Activated CD8-positive, alpha-beta T cell treated with anti-CD3 and anti-CD28 coated beads for 36 hours (primary cell): ENCODE measurements around the gene CLN6. TPM values are rescaled to one million over a fixed set of nuclear protein-coding genes. Genes with fewer than 3 reads are reported as not detected.
"Not testable (repeated sequence)": the region's sequence is repeated elsewhere in the genome, so short reads cannot be mapped to it uniquely, and the experiment has no call there.

Experiments
- ATAC-seq: fragments of 200-7000 bp; cut with Tn5 transposase; one replicate; pipeline ENCODE4 v1.10.0; 2021; ENCODE audit warnings: mild to moderate bottlenecking, moderate library complexity
- CTCF ChIA-PET: fragments of 350-600 bp; sonication (Branson Sonifier 250); formaldehyde crosslinking; loops from one replicate; lab custom pipeline; 2021; ENCODE audit warnings: antibody characterized with exemption; lab: Charles Lee
- POLR2A ChIA-PET: fragments of 350-600 bp; sonication (Branson Sonifier 250); formaldehyde crosslinking; loops from one replicate; lab custom pipeline; 2021; ENCODE audit warnings: antibody characterized with exemption; lab: Charles Lee
- DNase-seq: peaks from one replicate; pipeline ENCODE4 v3.0.0-alpha.2; 2020
- H3K27ac Mint-ChIP-seq: one replicate; pipeline ENCODE4 v1.8.0; 2021; ENCODE audit warnings: mild to moderate bottlenecking, mixed read lengths
- H3K27me3 Mint-ChIP-seq: one replicate; pipeline ENCODE4 v1.8.0; 2021; ENCODE audit warnings: mixed read lengths
- H3K36me3 Mint-ChIP-seq: one replicate; pipeline ENCODE4 v1.8.0; 2021; ENCODE audit warnings: low read depth, mixed read lengths
- H3K4me1 Mint-ChIP-seq: one replicate; pipeline ENCODE4 v1.8.0; 2021; ENCODE audit warnings: low read depth, mixed read lengths
- H3K4me3 Mint-ChIP-seq: one replicate; pipeline ENCODE4 v1.8.0; 2021; ENCODE audit warnings: mild to moderate bottlenecking, moderate library complexity, mixed read lengths
- H3K9me3 Mint-ChIP-seq: one replicate; pipeline ENCODE4 v1.8.0; 2021; ENCODE audit warnings: mixed read lengths
- intact Hi-C: fragments of 100-400 bp; cut with micrococcal nuclease; formaldehyde crosslinking; loops from one replicate; pipeline ENCODE4 v1.10.0; 2022
- total RNA-seq, 2 experiments: library from RNA; stranded (reverse); gene quantifications; one replicate each; pipeline ENCODE4 v1.2.3, GENCODE V29; 2021
- TF ChIP-seq, protein P1 (sequence below): fragments of 200-600 bp; IDR thresholded peaks from one replicate; pipeline ENCODE4 v1.8.0; 2022; ENCODE audit warnings: antibody characterized with exemption, mild to moderate bottlenecking

The CLN6 gene
- total RNA-seq, 2 experiments from 2014 or later, result 43.1 to 47.2 TPM

DNA sequence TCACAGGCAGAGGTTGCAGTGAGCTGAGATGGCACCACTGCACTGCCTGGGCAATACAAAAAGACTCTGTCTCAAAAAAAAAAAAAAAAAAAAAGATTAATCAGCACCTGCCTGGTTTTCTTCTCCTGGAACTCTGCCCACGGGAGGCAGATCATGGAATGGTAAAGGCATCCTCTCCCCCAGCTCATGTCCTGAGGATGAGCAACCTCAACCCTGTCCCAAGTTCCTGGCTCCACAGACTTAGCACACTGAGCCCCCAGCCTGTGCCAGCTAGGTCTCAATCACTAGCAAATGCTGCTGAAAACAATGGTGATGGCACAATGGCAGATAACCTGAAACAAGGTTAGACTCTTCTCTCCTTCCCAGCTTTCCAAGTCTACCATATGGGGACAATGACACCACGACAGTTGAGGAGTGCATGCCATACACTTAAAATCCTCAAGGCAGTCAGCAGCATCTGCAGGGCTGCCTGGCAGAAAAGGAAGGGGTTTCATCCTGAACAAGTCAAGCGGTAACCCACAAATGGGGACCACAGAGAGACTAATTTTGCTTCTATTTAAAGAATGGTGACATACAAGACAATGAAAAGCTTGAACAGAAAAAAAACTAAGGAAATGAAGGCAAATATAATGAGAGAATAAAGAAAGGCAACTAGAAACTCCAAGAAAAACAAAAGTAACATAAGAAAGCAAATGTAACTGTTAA is 4.8 kb downstream of the CLN6 start:
- TF ChIP-seq, protein P1, sequence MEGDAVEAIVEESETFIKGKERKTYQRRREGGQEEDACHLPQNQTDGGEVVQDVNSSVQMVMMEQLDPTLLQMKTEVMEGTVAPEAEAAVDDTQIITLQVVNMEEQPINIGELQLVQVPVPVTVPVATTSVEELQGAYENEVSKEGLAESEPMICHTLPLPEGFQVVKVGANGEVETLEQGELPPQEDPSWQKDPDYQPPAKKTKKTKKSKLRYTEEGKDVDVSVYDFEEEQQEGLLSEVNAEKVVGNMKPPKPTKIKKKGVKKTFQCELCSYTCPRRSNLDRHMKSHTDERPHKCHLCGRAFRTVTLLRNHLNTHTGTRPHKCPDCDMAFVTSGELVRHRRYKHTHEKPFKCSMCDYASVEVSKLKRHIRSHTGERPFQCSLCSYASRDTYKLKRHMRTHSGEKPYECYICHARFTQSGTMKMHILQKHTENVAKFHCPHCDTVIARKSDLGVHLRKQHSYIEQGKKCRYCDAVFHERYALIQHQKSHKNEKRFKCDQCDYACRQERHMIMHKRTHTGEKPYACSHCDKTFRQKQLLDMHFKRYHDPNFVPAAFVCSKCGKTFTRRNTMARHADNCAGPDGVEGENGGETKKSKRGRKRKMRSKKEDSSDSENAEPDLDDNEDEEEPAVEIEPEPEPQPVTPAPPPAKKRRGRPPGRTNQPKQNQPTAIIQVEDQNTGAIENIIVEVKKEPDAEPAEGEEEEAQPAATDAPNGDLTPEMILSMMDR, result no peak
- POLR2A ChIA-PET, result interaction anchor here (0.8 kb wide), 1 partner anchor 35 kb away, joined by 3 read pairs; no protein-coding TSS in a partner anchor
- Mint-ChIP-seq H3K27ac (no peak overlapping the region), H3K4me1 (peaks cover 29% of the 10 kb centered on the region), H3K9me3 (no peaks in the 10 kb centered on the region), H3K36me3 (peaks cover 39% of the 10 kb centered on the region), H3K4me3 (no peak overlapping the region), H3K27me3 (no peaks in the 10 kb centered on the region)
- DNase-seq (peak; percentile 23), ATAC-seq (no peak)
- intact Hi-C loops, result no loop called here
- CTCF ChIA-PET, result no interaction called here

DNA sequence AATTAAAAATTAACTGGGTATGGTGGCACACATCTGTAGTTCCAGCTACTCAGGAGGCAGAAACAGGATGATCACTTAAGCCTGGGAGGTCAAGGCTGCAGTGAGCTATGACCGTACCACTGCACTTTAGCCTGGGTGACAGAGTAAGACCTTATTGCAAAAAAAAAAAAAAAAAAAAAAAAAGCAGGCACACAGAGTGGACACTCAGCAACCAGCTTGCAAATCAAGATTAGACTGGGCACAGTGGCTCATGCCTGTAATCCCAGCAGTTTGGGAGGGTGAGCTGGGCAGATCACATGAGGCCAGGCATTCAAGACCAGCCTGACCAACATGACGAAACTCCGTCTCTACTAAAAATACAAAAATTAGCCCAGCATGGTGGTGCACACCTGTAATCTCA is 5.4 kb downstream of the CLN6 start:
- DNase-seq, result no peak
- TF ChIP-seq, protein P1, result no peak
- no peak for ATAC-seq
- Mint-ChIP-seq H3K4me3 (no peak overlapping the region), H3K27me3 (no peaks in the 10 kb centered on the region), H3K27ac (no peak overlapping the region), H3K9me3 (no peaks in the 10 kb centered on the region), H3K4me1 (peaks cover 29% of the 10 kb centered on the region), H3K36me3 (peaks cover 41% of the 10 kb centered on the region)
- intact Hi-C loops, result no loop called here
- CTCF ChIA-PET, result no interaction called here
- POLR2A ChIA-PET, result interaction anchor here (0.8 kb wide), 1 partner anchor 35 kb away, joined by 3 read pairs; no protein-coding TSS in a partner anchor

DNA sequence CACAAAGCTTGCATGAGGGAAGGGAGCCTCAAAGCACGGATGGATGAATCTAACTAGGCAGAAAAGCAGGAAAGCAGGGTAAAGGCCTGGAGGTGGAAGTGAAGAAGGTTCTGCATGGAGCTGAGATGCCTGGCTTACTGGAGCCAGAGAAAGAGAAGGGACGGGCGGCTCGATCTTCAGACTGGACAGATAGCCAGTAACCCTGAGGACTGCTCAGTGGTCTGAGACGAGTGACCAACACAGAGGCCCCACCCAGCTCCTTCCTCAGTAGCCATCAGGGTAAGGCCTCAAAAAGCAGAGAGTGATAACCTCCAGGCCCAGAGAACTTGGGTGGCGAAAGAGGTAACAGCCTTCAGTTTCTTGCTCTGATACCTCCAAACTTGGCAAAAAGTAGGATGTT is 6.4 kb downstream of the CLN6 start:
- H3K4me1 Mint-ChIP-seq, result peaks cover 24% of the 10 kb centered on the region
- no peaks in the 10 kb centered on the region for H3K9me3 Mint-ChIP-seq
- ChIA-PET CTCF (no interaction called here), POLR2A (no interaction called here)
- no peak for ATAC-seq
- no peaks in the 10 kb centered on the region for H3K27me3 Mint-ChIP-seq
- intact Hi-C loops, result no loop called here
- no peak for DNase-seq
- no peak overlapping the region for H3K4me3 Mint-ChIP-seq
- peaks cover 39% of the 10 kb centered on the region for H3K36me3 Mint-ChIP-seq
- TF ChIP-seq, protein P1, result no peak
- H3K27ac Mint-ChIP-seq, result no peak overlapping the region

DNA sequence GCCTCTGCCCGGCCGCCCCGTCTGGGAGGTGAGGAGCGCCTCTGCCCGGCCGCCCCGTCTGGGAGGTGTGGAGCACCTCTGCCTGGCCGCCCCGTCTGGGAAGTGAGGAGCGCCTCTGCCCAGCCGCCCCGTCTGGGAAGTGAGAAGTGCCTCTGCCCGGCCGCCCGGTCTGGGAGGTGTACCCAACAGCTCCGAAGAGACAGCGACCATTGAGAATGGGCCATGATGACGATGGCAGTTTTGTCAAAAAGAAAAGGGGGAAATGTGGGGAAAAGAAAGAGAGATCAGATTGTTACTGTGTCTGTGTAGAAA is 7.1 kb downstream of the CLN6 start:
- H3K36me3 Mint-ChIP-seq, result peaks cover 39% of the 10 kb centered on the region
- ATAC-seq, H3K27me3 Mint-ChIP-seq, H3K27ac Mint-ChIP-seq, H3K4me3 Mint-ChIP-seq, POLR2A ChIA-PET, H3K9me3 Mint-ChIP-seq, intact Hi-C loops, CTCF ChIA-PET, DNase-seq: not testable (repeated sequence)
- peaks cover 18% of the 10 kb centered on the region for H3K4me1 Mint-ChIP-seq

DNA sequence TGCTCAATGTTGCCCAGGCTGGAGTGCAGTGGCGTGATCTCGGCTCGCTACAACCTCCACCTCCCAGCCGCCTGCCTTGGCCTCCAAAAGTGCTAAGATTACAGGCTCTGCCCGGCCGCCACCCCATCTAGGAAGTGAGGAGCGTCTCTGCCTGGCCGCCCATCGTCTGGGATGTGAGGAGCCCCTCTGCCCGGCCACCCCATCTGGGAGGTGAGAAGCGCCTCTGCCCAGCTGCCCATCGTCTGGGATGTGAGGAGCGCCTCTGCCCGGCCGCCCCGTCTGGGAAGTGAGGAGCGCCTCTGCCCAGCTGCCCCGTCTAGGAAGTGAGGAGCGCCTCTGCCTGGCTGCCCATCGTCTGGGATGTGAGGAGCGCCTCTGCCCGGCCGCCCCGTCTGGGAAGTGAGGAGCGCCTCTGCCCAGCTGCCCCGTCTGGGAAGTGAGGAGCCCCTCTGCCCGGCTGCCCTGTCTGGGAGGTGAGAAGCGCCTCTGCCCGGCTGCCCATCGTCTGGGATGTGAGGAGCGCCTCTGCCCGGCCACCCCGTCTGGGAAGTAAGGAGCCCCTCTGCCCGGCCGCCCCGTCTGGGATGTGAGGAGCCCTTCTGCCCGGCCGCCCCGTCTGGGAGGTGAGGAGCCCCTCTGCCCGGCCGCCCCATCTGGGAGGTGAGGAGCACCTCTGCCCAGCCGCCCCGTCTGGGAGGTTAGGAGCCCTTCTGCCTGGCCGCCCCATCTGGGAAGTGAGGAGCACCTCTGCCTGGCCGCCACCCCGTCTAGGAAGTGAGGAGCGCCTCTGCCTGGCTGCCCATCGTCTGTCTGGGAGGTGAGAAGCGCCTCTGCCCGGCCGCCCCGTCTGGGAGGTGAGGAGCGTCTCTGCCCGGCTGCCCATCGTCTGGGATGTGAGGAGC is 7.7 kb downstream of the CLN6 start:
- DNase-seq, H3K9me3 Mint-ChIP-seq, H3K27ac Mint-ChIP-seq, intact Hi-C loops, H3K4me3 Mint-ChIP-seq, CTCF ChIA-PET, POLR2A ChIA-PET, ATAC-seq, H3K27me3 Mint-ChIP-seq: not testable (repeated sequence)
- peaks cover 39% of the 10 kb centered on the region for H3K36me3 Mint-ChIP-seq
- H3K4me1 Mint-ChIP-seq, result peaks cover 14% of the 10 kb centered on the region
